Mesothelial cell of epicardium (in vitro differentiated cells): Measurements from ENCODE around the gene GGPS1. TPM values are rescaled to one million over a fixed set of nuclear protein-coding genes. Genes with fewer than 3 reads are reported as not detected.

ENCODE experiments used
- DNase-seq, 2 experiments: peaks; one replicate each; pipeline ENCODE4 v3.0.0; 2021; ENCODE audit warnings: low spot score in 2 of 2; ENCODE audit not compliant: unreplicated experiment in 2 of 2
- H3K27ac Mint-ChIP-seq: 2 replicates; pipeline ENCODE4 v1.8.0; 2021; ENCODE audit warnings: mixed read lengths
- H3K27me3 Mint-ChIP-seq: 2 replicates; pipeline ENCODE4 v1.8.0; 2021; ENCODE audit warnings: low read depth, mixed read lengths
- H3K36me3 Mint-ChIP-seq: 2 replicates; pipeline ENCODE4 v1.8.0; 2021; ENCODE audit warnings: mixed read lengths
- H3K4me1 Mint-ChIP-seq: 2 replicates; pipeline ENCODE4 v1.8.0; 2021; ENCODE audit warnings: mixed read lengths
- H3K4me3 Mint-ChIP-seq: 2 replicates; pipeline ENCODE4 v1.8.0; 2021; ENCODE audit warnings: mild to moderate bottlenecking, moderate library complexity, mixed read lengths
- H3K9me3 Mint-ChIP-seq: 2 replicates; pipeline ENCODE4 v1.8.0; 2021; ENCODE audit warnings: mixed read lengths
- CTCF ChIP-seq: fragments of 200-600 bp; sonication (generic); IDR thresholded peaks from one replicate; pipeline ENCODE4 v1.5.0; 2021; ENCODE audit warnings: antibody characterized with exemption; ENCODE audit not compliant: unreplicated experiment
- total RNA-seq: library from RNA; stranded (reverse); gene quantifications from 3 replicates; pipeline ENCODE4 v1.2.1, GENCODE V29; 2021

GGPS1 gene
- total RNA-seq, 1 donor from 2014 or later, result 25.9 TPM

DNA sequence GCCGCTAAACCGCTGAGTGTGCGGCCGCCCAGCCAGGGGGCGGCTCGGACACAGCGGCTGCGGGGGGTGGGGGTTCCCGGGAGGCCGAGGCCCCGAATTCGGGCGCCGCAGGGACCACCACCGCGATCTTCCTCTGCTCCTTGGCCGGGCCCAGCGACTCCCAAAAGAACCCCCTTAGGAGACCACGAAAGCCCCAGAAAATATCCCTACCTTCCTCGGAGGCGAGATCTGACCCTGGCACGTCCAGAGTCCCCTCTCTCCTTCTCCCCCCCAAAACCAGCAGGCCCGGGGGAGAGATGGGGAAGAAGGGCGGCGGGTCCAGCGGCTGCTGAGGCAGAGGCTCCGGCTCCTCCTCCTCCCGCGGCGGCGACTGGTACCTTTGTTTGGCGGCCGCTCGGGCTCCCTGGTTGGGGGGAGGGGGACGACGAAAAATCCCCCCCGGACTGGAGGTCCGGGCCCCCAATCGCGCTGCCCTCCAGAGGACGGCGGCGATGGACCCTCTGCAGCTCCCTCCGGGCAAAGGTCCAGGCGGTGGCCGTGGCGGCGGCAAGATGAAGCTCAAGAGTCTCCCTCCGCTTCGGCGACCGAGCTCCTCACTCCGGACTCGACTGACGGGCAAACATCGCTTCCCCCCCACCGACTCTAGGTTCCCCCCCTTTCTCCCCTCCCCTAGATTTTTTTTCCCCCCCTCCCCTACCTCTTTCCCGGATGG lies 655 bp upstream of the GGPS1 start, which contains the start of gene ARID4B:
TSS of gene ARID4B (minus strand) at position 621 of the 712 bp plus-strand sequence. CDS start 1,260 bp downstream, outside the sequence.
- Mint-ChIP-seq H3K27ac (peak within 1 kb of the TSS; percentile 96), H3K9me3 (no peaks in the 10 kb centered on the region), H3K4me3 (peak within 1 kb of the TSS; percentile 93), H3K36me3 (no peaks in the 10 kb centered on the region), H3K27me3 (no peaks in the 10 kb centered on the region), H3K4me1 (peaks cover 30% of the 10 kb centered on the region)
- no peak for TF ChIP-seq CTCF
- peak; percentile 65 to 76 for DNase-seq

GRCh38 chr1:235329139-235329902 lies 951 bp downstream of the GGPS1 start:
- H3K27ac Mint-ChIP-seq, result no peak overlapping the region

GRCh38 chr1:235330918-235331285 lies 2.5 kb downstream of the GGPS1 start:
- H3K36me3 Mint-ChIP-seq, result no peaks in the 10 kb centered on the region
- no peaks in the 10 kb centered on the region for H3K27me3 Mint-ChIP-seq
- peak overlapping the region; percentile 47 for H3K4me3 Mint-ChIP-seq
- no peak for DNase-seq
- no peaks in the 10 kb centered on the region for H3K9me3 Mint-ChIP-seq
- no peak overlapping the region for H3K27ac Mint-ChIP-seq
- H3K4me1 Mint-ChIP-seq, result peaks cover 16% of the 10 kb centered on the region
- no peak for TF ChIP-seq CTCF

More at GRCh38 chr1:235329139-235329902, 951 bp downstream of the GGPS1 start:
- DNase-seq, result peak in 1 of 2 experiments; percentile 39
- Mint-ChIP-seq H3K27me3 (no peaks in the 10 kb centered on the region), H3K9me3 (no peaks in the 10 kb centered on the region), H3K4me1 (peaks cover 27% of the 10 kb centered on the region), H3K4me3 (no peak overlapping the region), H3K36me3 (no peaks in the 10 kb centered on the region)
- no peak for TF ChIP-seq CTCF

DNA sequence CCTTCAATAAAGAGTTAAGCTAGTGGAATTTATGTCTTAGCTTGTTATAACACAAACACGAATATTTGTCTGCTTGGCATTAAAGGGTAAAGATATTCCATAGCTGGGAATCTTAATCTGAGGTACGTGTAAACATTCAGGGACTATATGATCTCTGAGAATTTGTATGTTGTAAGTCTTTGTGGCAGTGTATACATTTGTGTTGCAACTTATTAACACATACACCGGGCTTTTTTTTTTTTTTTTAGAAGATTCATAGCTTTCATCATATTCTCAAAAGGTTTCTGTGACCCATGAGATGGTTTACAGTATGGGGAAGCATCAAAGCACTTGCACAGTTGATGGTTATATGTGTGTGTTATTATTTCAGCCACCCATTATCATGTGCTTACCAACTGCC lies 3.0 kb downstream of the GGPS1 start:
- no peak for DNase-seq
- H3K4me3 Mint-ChIP-seq, result peak overlapping the region; percentile 47
- no peaks in the 10 kb centered on the region for H3K36me3 Mint-ChIP-seq
- peaks cover 12% of the 10 kb centered on the region for H3K4me1 Mint-ChIP-seq
- no peak for TF ChIP-seq CTCF
- no peaks in the 10 kb centered on the region for H3K9me3 Mint-ChIP-seq
- H3K27me3 Mint-ChIP-seq, result no peaks in the 10 kb centered on the region
- no peak overlapping the region for H3K27ac Mint-ChIP-seq

DNA sequence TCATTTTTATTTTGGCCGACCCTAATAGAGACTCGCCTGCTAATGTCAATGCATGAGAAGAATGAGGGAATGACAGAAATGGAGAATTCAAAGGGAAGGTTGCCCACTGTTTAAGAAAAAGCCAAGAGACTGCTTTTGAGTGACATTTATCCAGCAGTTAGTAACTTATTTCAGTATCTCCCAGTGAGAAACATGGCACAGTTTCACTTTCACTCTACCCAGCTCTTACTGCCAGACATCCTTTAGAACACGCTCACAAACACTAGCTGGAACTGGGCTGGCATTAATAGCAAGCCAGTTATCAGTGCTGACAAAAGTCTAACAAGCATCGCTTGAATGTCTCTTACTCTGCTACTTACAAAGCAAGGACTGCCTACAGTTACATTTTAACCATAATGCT lies 8.5 kb downstream of the GGPS1 start:
- Mint-ChIP-seq H3K4me1 (peaks cover 5% of the 10 kb centered on the region), H3K9me3 (no peaks in the 10 kb centered on the region), H3K27me3 (no peaks in the 10 kb centered on the region), H3K27ac (no peak overlapping the region), H3K36me3 (peaks cover 11% of the 10 kb centered on the region), H3K4me3 (no peak overlapping the region)
- DNase-seq, result no peak
- TF ChIP-seq CTCF, result no peak
